BJ (cell line): ENCODE results near the gene CCSER2. TPM values are rescaled to one million over a fixed set of nuclear protein-coding genes. Genes with fewer than 3 reads are reported as not detected.
A peak's percentile ranks its signal among the peaks of the same experiment; 100 is the strongest.

Experiments used
- CTCF ChIA-PET: fragments of 350-600 bp; formaldehyde crosslinking; extraction: SDS; loops from one replicate; lab custom pipeline; 2021; ENCODE audit warnings: antibody characterized with exemption, inconsistent platforms; lab: Yijun Ruan, JAX
- POLR2A ChIA-PET: fragments of 300-600 bp; sonication (Branson Sonifier 250); formaldehyde crosslinking; extraction: SDS; loops from one replicate; lab custom pipeline; 2021; ENCODE audit warnings: antibody characterized with exemption; lab: Charles Lee
- DNase-seq: peaks from one replicate; pipeline ENCODE4 v3.0.0-alpha.2; 2011; ENCODE audit warnings: low read depth
- H3K27me3 ChIP-seq: 2 replicates; pipeline ENCODE4 v1.6.0; 2011; ENCODE audit warnings: low read length; ENCODE audit not compliant: control insufficient read depth, insufficient read depth
- H3K36me3 ChIP-seq: 2 replicates; pipeline ENCODE4 v1.5.1; 2011; ENCODE audit warnings: low read length; ENCODE audit not compliant: control insufficient read depth, insufficient read depth
- H3K4me3 ChIP-seq: 2 replicates; pipeline ENCODE4 v1.5.1; 2011; ENCODE audit warnings: low read depth, mild to moderate bottlenecking, control low read depth, low read length
- CTCF ChIP-seq: IDR thresholded peaks from 2 replicates; pipeline ENCODE4 v1.5.1; 2011; ENCODE audit warnings: low read depth, mild to moderate bottlenecking, control low read depth, inconsistent platforms, low read length, moderate library complexity; ENCODE audit not compliant: insufficient read depth
- polyA plus RNA-seq: library from polyadenylated mRNA; depleted of rRNA; stranded (reverse); fragments of >200 nt; gene quantifications from 2 replicates; pipeline ENCODE4 v1.2.3, GENCODE V29; 2011

Gene CCSER2
- polyA plus RNA-seq, 1 experiment, result 28.7 TPM

- no peaks in the 10 kb centered on the region for H3K36me3 ChIP-seq
- CTCF ChIA-PET, result interaction anchor here (1.0 kb wide), 1 partner anchor 10 kb away, joined by 3 read pairs; no protein-coding TSS in a partner anchor
- POLR2A ChIA-PET, result no interaction called here
Observed at GRCh38 chr10:84545651-84546050, 217.3 kb downstream of the CCSER2 start.

GRCh38 chr10:84546609-84547008 lies 218.2 kb downstream of the CCSER2 start:
- DNase-seq, result no peak
- Histone ChIP-seq H3K36me3 (no peaks in the 10 kb centered on the region), H3K27me3 (peaks cover 2% of the 10 kb centered on the region), H3K4me3 (no peak overlapping the region)
- no peak for TF ChIP-seq CTCF
- ChIA-PET POLR2A (no interaction called here), CTCF (interaction anchor here (0.6 kb wide), 1 partner anchor 193 kb away, joined by 3 read pairs; no protein-coding TSS in a partner anchor)

More at GRCh38 chr10:84545651-84546050, 217.3 kb downstream of the CCSER2 start:
- Histone ChIP-seq H3K27me3 (peaks cover 2% of the 10 kb centered on the region), H3K4me3 (no peak overlapping the region)
- DNase-seq, result no peak
- TF ChIP-seq CTCF, result no peak

- CTCF ChIA-PET, result interaction anchor here (1.1 to 8.3 kb wide), 2 partner anchors 9 to 195 kb away, joined by 4 to 59 read pairs; no protein-coding TSS in a partner anchor
Observed at GRCh38 chr10:84547616-84548015, 219.2 kb downstream of the CCSER2 start.

GRCh38 chr10:84548869-84549268 lies 220.5 kb downstream of the CCSER2 start:
- no peaks in the 10 kb centered on the region for H3K36me3 ChIP-seq
- TF ChIP-seq CTCF, result peak; percentile 40
- POLR2A ChIA-PET, result no interaction called here
- H3K27me3 ChIP-seq, result peaks cover 2% of the 10 kb centered on the region
- CTCF ChIA-PET, result interaction anchor here (8.3 kb wide), 1 partner anchor 10 kb away, joined by 59 read pairs; no protein-coding TSS in a partner anchor
- no peak overlapping the region for H3K4me3 ChIP-seq
- DNase-seq, result no peak

More at GRCh38 chr10:84547616-84548015, 219.2 kb downstream of the CCSER2 start:
- no peak for TF ChIP-seq CTCF
- H3K27me3 ChIP-seq, result peaks cover 2% of the 10 kb centered on the region
- POLR2A ChIA-PET, result no interaction called here
- H3K4me3 ChIP-seq, result no peak overlapping the region
- no peak for DNase-seq
- H3K36me3 ChIP-seq, result no peaks in the 10 kb centered on the region

GRCh38 chr10:84549368-84550165 lies 221.2 kb downstream of the CCSER2 start:
- no peaks in the 10 kb centered on the region for H3K36me3 ChIP-seq
- no peak for TF ChIP-seq CTCF
- H3K27me3 ChIP-seq, result peaks cover 2% of the 10 kb centered on the region
- H3K4me3 ChIP-seq, result no peak overlapping the region
- no peak for DNase-seq
- ChIA-PET POLR2A (no interaction called here), CTCF (interaction anchor here (8.3 kb wide), 1 partner anchor 11 kb away, joined by 59 read pairs; no protein-coding TSS in a partner anchor)
